ENCODE measurements around the gene PSENEN.

DNA sequence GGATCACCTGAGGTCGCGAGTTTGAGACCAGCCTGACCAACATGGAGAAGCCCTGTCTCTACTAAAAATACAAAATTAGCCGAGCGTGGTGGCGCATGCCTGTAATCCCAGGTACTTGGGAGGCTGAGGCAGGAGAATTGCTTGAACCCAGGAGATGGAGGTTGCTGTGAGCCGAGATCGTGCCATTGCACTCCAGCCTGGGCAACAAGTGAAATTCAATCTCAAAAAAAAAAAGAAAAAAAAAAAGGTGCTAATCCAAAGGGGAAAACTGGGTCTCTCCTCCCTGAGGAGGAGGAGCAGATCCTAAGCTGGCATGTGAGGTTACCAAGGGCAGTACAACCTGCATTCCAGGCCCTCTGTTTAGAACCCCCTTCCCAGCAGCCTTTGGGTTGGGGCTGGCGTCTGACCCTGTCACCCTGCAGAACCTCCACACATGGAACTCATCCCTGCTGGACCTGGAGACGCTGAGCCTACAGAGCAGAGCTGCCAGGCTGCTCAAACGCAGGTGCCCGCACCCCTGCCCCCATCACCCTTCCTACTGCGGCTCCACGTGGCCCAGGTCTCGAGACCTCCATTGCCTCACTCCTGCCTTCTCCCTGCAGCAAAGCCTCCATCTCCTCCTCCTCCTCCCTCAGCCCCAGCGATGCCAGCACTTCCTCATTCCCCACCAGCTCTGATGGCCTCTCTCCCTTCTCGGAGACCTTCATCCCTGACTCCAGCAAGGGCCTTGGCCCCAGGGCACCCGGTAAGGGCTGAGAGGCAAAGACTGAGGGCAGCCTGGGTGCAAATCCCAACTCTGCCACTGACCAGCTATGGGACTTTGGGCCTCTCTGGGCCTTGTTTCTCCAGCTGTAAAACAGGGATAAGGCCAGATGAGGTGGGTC, 19.2 kb downstream of the PSENEN start:
- TF ChIP-seq CHCHD3 (CRISPR knock-in tag; IDR thresholded peaks at IDR 0.05) (no peak), ZNF780A (CRISPR knock-in tag; IDR thresholded peaks at IDR 0.05) (no peak), MAFK (IDR thresholded peaks at IDR 0.05; ENCODE audit: low read length) (no peak), MCM2 (IDR thresholded peaks at IDR 0.05; ENCODE audit: low read depth) (no peak), CBFA2T2 (conservative IDR thresholded peaks at IDR 0.05) (no peak), ZFX (CRISPR knock-in tag; IDR thresholded peaks at IDR 0.05) (no peak), MAFG (tag; conservative IDR thresholded peaks at IDR 0.05) (no peak)
- TF ChIP-seq, protein P1, sequence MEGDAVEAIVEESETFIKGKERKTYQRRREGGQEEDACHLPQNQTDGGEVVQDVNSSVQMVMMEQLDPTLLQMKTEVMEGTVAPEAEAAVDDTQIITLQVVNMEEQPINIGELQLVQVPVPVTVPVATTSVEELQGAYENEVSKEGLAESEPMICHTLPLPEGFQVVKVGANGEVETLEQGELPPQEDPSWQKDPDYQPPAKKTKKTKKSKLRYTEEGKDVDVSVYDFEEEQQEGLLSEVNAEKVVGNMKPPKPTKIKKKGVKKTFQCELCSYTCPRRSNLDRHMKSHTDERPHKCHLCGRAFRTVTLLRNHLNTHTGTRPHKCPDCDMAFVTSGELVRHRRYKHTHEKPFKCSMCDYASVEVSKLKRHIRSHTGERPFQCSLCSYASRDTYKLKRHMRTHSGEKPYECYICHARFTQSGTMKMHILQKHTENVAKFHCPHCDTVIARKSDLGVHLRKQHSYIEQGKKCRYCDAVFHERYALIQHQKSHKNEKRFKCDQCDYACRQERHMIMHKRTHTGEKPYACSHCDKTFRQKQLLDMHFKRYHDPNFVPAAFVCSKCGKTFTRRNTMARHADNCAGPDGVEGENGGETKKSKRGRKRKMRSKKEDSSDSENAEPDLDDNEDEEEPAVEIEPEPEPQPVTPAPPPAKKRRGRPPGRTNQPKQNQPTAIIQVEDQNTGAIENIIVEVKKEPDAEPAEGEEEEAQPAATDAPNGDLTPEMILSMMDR (IDR thresholded peaks at IDR 0.05 in 2 of 3, conservative IDR thresholded peaks at IDR 0.05 in 1 of 3; ENCODE audit: insufficient read depth in 2 of 3, low read depth in 1 of 3, low read length in 3 of 3), result no peak
